Stimulated activated naive CD8-positive, alpha-beta T cell treated with anti-CD3 and anti-CD28 coated beads, Interleukin-15, Interleukin-2, amounts not matched to agents 100 ng/mL and 50 ng/mL, for 24 hours (primary cell): Measurements from ENCODE around the gene DNAJC6.
"Not testable (repeated sequence)": the region's sequence is repeated elsewhere in the genome, so short reads cannot be mapped to it uniquely, and the experiment has no call there.

Source experiments
- H3K27ac Mint-ChIP-seq: one replicate; pipeline ENCODE4 v1.8.0; 2021; ENCODE audit warnings: mild to moderate bottlenecking, mixed read lengths
- H3K27me3 Mint-ChIP-seq: one replicate; pipeline ENCODE4 v1.8.0; 2021; ENCODE audit warnings: mixed read lengths
- H3K36me3 Mint-ChIP-seq: one replicate; pipeline ENCODE4 v1.8.0; 2021; ENCODE audit warnings: low read depth, mixed read lengths
- H3K4me1 Mint-ChIP-seq: one replicate; pipeline ENCODE4 v1.8.0; 2021; ENCODE audit warnings: low read depth, mixed read lengths
- H3K4me3 Mint-ChIP-seq: one replicate; pipeline ENCODE4 v1.8.0; 2021; ENCODE audit warnings: mild to moderate bottlenecking, mixed read lengths
- H3K9me3 Mint-ChIP-seq: one replicate; pipeline ENCODE4 v1.8.0; 2021; ENCODE audit warnings: mixed read lengths

Gene DNAJC6

DNA sequence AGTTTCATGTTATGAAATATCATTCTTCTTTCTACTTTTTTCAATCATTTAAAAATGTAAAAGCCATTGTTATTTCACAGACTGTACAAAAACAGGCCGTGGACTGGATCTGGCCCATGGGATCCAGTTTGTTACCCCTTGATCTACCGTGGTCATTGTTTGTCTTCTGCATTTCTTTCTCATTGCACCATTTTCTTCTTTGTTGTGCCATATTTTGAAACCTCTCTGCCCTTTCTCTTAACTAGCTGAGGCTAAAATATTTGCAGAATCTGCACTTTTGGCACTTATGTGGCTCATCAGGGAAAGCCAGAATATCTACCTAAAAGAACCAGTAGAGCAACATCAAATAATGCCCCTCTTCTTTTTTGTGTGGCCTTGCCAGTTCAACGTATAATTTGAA lies 50.5 kb downstream of the DNAJC6 start:
- Mint-ChIP-seq H3K4me1 (no peaks in the 10 kb centered on the region), H3K27ac (no peak overlapping the region), H3K36me3 (no peaks in the 10 kb centered on the region), H3K4me3 (no peak overlapping the region), H3K27me3 (peaks cover 3% of the 10 kb centered on the region), H3K9me3 (no peaks in the 10 kb centered on the region)

DNA sequence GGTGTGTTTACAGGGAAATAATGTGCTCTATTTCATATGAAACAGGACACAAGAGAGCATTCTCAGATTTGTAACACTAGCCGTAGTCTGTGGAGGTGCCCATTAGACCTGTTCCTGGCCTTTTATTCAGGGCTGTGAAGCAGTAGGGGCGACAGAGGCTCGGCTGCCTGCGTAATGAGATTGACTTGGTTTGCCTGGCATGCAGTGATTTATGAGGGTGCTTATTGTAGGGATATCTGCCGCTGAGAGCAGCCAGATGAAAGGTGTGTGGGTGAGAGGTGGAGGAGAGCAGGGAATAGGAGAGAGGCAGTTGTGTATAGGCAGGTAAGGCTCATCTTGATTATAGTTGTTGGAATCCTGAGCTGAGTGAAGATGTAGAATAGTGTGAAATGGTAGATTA lies 51.3 kb downstream of the DNAJC6 start:
- no peaks in the 10 kb centered on the region for H3K4me1 Mint-ChIP-seq
- H3K9me3 Mint-ChIP-seq = no peaks in the 10 kb centered on the region
- no peak overlapping the region for H3K4me3 Mint-ChIP-seq

DNA sequence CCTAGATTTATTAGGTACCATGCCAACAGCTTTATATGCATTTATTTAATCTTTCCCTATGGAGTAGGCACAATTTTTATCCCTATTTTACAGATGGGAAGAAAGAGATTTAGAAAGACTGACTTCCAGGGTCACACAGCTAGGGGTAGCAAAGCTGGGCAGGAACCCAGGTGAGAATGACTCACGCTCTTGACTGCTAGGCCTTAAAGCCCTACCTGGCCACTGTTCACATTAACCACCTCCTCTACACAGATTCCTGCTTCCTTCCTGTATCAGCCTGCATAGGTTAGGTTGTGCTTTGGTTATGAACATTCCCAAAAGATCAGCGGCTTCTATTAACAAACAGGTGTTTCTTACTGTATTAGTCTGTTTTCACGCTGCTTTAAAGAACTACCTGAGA lies 53.2 kb downstream of the DNAJC6 start:
- no peak overlapping the region for H3K27ac Mint-ChIP-seq
- H3K9me3 Mint-ChIP-seq = no peaks in the 10 kb centered on the region
- no peaks in the 10 kb centered on the region for H3K36me3 Mint-ChIP-seq

More for the DNA sequence above, 51.3 kb downstream of the DNAJC6 start:
- Mint-ChIP-seq H3K27me3 (peaks cover 3% of the 10 kb centered on the region), H3K27ac (no peak overlapping the region), H3K36me3 (no peaks in the 10 kb centered on the region)

DNA sequence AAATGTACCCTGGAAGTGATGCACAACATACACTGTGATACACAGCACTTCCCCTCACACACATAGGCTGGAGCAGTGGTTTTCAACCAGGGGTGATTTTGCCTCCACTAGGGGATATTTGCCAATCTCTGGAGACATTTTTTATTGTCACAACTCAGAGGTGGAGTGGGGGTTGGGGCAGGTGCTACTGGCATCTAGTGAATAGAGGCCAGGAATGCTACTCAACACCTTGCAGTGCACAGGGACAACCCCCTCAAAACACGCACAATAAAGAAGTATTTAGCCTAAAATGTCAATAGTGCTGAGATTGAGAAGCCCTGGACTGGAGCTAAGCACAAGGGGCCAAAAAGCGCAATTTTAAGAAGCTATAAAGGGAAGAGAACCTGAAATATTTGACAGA lies 54.1 kb downstream of the DNAJC6 start:
- Mint-ChIP-seq H3K27me3 (peaks cover 3% of the 10 kb centered on the region), H3K36me3 (no peaks in the 10 kb centered on the region), H3K4me1 (no peaks in the 10 kb centered on the region), H3K4me3 (no peak overlapping the region), H3K27ac (no peak overlapping the region), H3K9me3 (no peaks in the 10 kb centered on the region)

More for the DNA sequence above, 53.2 kb downstream of the DNAJC6 start:
- Mint-ChIP-seq H3K27me3 (peaks cover 3% of the 10 kb centered on the region), H3K4me3 (no peak overlapping the region), H3K4me1 (no peaks in the 10 kb centered on the region)

DNA sequence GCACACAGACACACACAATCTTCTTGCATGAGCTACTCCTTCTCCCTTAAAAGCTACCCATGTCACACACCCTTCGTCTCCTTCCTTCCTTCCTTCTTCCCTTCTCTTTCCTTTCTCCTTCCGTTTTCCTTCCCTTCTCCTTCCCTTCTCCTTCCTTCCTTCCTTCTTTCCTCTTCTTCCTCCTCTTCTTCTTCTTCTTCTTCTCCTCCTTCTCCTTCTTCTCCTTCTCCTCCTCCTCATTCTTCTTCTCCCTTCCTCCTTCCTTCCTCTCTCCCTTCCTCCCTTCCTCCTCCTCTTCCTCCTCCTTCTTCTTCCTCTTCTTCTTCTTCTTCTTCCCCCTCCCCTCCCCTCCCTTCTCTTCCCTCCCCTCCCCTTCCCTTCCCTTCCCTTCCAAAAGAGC lies 59.1 kb downstream of the DNAJC6 start:
- Mint-ChIP-seq H3K4me1 (no peaks in the 10 kb centered on the region), H3K27me3 (no peaks in the 10 kb centered on the region), H3K27ac (no peak overlapping the region)

DNA sequence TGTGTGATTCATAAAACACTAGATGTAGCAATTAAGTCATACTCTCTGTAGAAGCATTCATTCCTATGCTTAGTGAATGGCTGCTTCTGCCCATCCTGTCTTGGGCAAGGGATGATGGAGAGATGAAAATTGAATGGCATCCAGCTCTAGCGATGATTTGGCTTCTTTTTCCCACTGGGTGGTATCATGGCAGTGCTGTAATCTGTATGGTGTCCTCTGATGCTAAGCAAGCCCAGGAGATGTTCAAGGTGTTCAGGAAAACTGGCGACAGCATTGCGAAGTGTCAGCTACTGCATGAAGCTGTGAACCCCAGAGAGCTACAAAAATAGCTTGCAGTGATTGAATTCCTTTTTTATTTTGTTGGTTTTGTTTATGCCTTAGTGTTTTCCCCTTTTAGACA lies 62.2 kb downstream of the DNAJC6 start:
- H3K4me1 Mint-ChIP-seq = no peaks in the 10 kb centered on the region
- H3K27ac Mint-ChIP-seq = no peak overlapping the region
- H3K27me3 Mint-ChIP-seq = no peaks in the 10 kb centered on the region
- no peaks in the 10 kb centered on the region for H3K36me3 Mint-ChIP-seq
- H3K9me3 Mint-ChIP-seq = no peaks in the 10 kb centered on the region
- H3K4me3 Mint-ChIP-seq = no peak overlapping the region

More for the DNA sequence above, 59.1 kb downstream of the DNAJC6 start:
- no peaks in the 10 kb centered on the region for H3K36me3 Mint-ChIP-seq
- no peaks in the 10 kb centered on the region for H3K9me3 Mint-ChIP-seq
- no peak overlapping the region for H3K4me3 Mint-ChIP-seq

DNA sequence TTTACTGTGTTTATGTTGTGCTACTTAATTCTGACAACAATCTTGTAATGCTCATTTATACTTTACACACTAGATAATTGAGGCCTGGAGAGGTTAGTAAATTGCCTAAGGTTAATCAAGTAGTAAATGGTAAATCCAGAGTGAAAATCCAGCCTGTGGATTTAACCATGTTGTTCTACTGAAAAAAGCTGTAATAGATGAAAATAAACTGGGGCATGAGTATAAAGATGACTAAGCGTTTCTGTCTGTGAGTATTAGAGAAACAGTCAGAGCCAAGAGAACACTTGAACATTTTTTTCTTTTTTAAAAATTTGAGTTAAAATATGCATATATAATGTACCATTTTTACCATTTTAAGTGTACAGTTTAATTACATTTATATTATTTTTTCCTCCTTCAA lies 63.2 kb downstream of the DNAJC6 start:
- Mint-ChIP-seq H3K4me1 (no peaks in the 10 kb centered on the region), H3K9me3 (no peaks in the 10 kb centered on the region), H3K27me3 (no peaks in the 10 kb centered on the region), H3K27ac (no peak overlapping the region), H3K4me3 (no peak overlapping the region), H3K36me3 (no peaks in the 10 kb centered on the region)

DNA sequence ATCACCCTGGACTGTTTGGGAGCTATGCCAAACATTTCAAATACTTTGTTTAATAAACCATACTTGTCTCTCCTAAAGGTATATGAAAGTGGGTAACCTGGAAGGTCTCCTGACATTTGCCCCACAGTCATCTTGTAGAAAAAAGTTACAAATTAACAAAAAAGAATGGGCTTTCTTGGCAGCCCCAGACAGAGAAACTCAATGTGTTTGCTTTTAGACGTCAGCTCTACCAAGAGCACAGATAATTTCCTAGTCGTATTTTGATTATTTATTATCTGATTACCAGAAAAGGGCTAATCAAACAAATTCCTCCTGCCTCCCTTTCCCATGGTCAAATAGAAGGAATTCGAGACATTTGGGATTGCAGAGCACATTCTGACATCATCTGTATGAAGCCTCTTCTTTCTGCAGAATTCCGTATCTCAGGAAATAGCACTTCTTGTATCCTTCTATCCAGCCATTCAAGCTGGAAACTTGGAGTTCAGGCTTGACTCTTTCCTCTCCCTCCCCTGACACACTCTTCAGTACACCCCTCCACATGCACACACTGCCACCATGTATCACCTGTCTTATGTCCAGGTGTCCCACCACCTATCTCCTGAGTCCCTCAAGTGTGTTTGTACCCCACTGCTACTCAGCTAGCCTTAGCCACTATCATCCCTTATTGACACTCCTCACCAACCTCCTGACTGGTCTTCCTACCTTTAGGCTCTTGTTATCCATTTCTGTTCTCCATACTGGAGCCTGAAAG lies 68.3 kb downstream of the DNAJC6 start:
- no peaks in the 10 kb centered on the region for H3K9me3 Mint-ChIP-seq
- peaks cover 7% of the 10 kb centered on the region for H3K27me3 Mint-ChIP-seq
- H3K27ac Mint-ChIP-seq = no peak overlapping the region
- no peak overlapping the region for H3K4me3 Mint-ChIP-seq
- H3K4me1 Mint-ChIP-seq = no peaks in the 10 kb centered on the region
- H3K36me3 Mint-ChIP-seq = peaks cover 3% of the 10 kb centered on the region

DNA sequence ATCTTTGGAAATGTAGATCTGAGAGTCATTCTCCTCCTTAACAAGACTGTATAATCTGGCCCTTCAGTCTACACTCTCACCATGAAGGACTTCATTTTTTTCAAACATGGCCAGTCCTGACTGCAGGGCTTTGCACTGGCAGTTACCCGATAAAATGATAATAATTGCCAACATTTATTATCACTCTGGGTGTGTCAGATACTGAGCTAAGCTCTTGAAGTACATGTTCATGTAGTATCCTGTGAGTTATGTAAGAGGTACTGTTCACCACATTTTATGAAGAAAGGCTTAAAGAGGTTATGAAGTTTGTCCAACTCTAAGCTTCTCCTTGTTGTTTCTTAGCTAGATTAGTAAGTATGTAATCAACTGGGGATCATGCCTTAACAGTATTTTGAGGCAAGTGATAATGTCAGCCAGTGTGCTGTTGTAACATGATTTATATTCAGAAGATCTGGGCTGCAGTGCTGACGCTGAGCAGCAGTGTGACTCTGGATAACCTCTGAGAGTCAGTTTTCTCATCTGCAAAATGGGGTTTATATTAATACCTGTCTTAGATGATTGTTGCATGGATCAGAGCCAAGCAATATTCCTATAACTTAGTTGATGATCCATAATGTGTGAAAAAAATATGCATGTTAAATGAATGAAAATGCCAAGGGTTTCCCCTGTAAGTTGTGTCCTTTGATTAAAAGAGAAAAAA lies 69.1 kb downstream of the DNAJC6 start:
- Mint-ChIP-seq H3K4me1 (no peaks in the 10 kb centered on the region), H3K36me3 (peaks cover 3% of the 10 kb centered on the region), H3K9me3 (no peaks in the 10 kb centered on the region), H3K27me3 (peaks cover 7% of the 10 kb centered on the region), H3K27ac (no peak overlapping the region), H3K4me3 (no peak overlapping the region)

DNA sequence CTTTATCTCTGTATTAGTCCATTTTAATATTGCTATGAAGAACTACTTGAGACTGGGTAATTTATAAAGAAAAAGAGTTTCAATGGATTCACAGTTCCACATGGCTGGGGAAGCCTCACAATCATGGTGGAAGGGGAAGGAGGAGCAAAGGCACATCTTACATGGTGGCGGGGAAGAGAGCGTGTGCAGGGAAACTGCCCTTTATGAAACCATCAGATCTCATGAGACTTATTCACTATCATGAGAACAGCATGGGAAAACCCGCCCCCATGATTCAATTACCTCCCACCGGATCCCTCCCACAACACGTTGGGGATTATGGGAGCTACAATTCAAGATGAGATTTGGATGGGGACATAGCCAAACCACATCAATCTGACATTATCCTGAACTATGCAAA lies 75.1 kb downstream of the DNAJC6 start:
- not testable (repeated sequence) for H3K9me3 Mint-ChIP-seq, H3K36me3 Mint-ChIP-seq, H3K27me3 Mint-ChIP-seq, H3K4me1 Mint-ChIP-seq, H3K4me3 Mint-ChIP-seq, H3K27ac Mint-ChIP-seq

DNA sequence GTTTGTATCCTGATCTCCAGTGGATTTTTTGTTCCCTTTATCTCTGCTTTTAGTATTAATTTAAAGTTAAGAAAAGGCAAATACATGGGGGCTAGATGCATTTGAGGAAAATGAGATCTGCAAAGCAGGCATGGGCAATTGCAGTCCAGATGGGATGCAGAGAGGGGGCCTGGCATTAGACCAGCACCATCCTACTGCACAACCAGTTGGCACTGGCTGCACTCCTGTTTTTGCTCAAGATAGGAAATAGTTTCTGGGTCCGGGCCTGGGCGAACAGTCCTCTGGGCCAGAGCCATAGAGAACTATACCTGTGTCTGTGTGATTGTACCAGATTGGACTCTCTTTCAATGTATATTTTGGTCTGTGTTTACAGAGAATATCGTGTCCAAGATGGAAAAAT lies 77.1 kb downstream of the DNAJC6 start:
- Mint-ChIP-seq H3K27ac (no peak overlapping the region), H3K27me3 (no peaks in the 10 kb centered on the region), H3K9me3 (no peaks in the 10 kb centered on the region), H3K4me1 (peaks cover 4% of the 10 kb centered on the region), H3K36me3 (no peaks in the 10 kb centered on the region), H3K4me3 (no peak overlapping the region)

DNA sequence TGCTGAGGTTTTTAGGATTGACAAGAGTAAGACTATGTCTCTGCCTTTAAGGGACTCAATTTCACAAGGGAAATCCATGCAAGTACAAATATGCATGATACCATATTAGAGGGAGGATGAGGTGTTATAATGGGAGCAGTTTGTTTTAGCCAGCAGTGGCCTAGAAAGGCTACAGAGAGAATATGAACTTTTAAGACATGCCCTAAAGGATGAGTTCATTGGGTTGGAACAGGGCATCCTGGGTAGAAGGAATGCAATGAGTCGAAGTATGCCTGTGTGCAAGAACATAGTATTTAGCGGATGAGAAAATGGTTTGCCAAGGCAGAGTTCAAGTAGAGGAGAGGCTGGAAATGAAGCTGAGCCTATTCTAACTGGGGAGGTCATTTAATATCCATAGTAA lies 78.5 kb downstream of the DNAJC6 start:
- Mint-ChIP-seq H3K36me3 (no peaks in the 10 kb centered on the region), H3K27me3 (no peaks in the 10 kb centered on the region), H3K9me3 (no peaks in the 10 kb centered on the region), H3K4me3 (no peak overlapping the region), H3K27ac (no peak overlapping the region), H3K4me1 (peaks cover 7% of the 10 kb centered on the region)

DNA sequence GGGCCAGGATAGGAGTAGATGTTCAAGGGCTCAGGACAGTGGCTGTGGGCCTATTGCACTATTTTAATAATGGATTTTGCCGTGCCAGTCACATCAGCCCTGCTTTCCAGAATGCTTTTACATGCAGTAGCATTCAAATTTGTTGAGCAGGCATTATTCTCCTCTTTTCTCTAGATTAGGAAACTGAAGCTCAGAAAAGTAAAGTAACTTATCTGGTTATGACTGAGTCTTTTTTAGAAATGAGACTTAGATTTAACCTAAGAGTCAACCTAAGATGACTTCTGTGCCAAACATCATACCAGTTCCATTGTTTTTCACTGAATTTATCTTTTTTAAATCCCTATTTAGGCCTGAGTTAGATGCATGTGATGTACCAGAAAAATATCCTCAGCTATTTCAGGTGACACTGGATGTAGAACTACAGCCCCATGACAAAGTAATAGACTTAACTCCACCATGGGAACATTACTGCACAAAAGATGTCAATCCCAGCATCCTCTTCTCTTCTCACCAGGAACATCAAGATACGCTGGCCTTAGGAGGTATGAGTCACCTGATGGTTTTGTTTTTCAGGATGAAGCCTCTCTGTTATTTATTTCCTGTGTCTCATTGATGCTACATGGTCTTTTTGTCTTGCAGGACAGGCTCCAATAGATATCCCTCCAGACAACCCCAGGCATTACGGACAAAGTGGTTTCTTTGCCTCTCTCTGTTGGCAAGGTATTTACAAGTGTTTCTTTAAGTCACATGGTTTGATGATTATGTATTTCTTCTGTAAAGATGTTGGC lies 79.8 kb downstream of the DNAJC6 start:
- H3K27me3 Mint-ChIP-seq = no peaks in the 10 kb centered on the region
- no peak overlapping the region for H3K27ac Mint-ChIP-seq
- no peaks in the 10 kb centered on the region for H3K9me3 Mint-ChIP-seq
- no peaks in the 10 kb centered on the region for H3K36me3 Mint-ChIP-seq
- H3K4me1 Mint-ChIP-seq = peaks cover 17% of the 10 kb centered on the region
- no peak overlapping the region for H3K4me3 Mint-ChIP-seq

DNA sequence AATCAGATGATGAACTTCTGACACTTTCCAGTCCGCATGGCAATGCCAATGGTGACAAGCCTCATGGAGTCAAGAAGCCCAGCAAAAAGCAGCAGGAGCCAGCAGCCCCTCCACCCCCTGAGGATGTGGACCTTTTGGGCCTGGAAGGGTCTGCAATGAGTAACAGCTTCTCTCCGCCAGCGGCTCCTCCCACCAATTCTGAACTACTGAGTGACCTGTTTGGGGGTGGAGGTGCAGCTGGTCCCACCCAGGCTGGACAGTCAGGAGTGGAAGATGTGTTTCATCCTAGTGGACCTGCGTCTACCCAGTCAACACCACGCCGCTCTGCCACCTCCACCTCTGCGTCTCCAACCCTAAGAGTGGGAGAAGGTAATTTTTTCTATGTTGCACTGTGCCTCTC lies 83.2 kb downstream of the DNAJC6 start:
- Mint-ChIP-seq H3K36me3 (no peaks in the 10 kb centered on the region), H3K9me3 (no peaks in the 10 kb centered on the region), H3K4me1 (peaks cover 34% of the 10 kb centered on the region), H3K27me3 (no peaks in the 10 kb centered on the region), H3K27ac (no peak overlapping the region), H3K4me3 (no peak overlapping the region)

DNA sequence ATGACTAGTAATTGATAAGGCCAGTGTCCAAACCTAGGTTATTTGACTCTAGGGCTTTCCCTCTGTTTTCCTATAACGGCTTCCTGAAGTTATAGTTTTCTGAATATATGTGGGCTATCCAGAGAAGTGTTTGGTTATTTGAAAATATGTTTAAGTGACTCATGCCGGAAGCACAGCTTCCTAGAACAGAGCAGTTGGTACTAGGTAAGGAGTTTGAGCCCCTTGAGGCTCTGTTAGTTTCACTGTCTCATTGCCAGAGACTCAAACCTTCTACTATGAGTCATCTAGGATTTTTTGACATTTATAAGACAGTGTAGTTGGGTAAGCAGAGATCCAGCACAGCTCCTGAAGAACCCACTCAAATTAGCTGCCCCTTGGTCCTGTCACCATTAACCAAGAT lies 84.0 kb downstream of the DNAJC6 start:
- Mint-ChIP-seq H3K36me3 (no peaks in the 10 kb centered on the region), H3K4me1 (peaks cover 36% of the 10 kb centered on the region), H3K27me3 (no peaks in the 10 kb centered on the region), H3K27ac (peak overlapping the region; percentile 17), H3K9me3 (no peaks in the 10 kb centered on the region), H3K4me3 (no peak overlapping the region)
